ENCODE measurements around the gene CNOT10.
"Not testable (repeated sequence)": the region's sequence is repeated elsewhere in the genome, so short reads cannot be mapped to it uniquely, and the experiment has no call there.

CNOT10 gene

DNA sequence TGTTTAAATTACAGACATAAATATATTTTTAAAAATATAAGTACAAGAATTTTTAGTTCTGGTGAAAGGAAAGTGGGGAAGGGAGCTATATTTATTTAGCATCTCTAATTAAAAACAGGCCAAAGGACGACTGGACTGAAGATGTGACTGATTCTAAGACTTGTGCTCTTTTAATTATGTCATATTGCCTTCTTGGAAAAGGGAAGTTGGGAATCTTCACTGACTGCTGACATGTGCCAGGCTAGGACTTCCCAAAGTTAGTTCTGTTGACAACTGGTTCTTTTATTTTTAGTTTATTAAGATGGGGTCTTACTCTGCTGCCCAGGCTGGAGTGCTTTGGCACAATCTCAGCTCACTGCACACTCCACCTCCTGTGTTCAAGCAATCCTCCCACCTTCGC lies 13.5 kb downstream of the CNOT10 start:
- DNase-seq, result peak; percentile 78 to 79

DNA sequence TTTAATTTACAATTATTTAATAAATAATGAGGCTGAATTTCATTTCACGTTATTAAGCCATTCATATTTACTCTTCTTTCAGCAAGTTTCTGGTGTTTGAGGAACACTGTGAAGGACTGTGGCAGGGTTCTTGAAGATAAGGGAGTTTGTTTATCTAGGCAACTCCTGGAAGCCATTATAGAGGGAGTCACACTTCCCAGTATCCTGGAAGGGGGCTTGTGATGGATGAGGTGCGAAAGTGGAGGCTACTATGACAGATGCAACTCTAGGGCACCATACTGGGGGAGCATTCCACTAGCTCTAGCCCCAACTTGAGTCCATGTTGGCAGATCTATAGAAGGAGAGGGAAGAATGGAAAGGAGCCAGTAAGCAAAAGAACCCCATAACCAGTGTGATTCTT lies 14.4 kb downstream of the CNOT10 start:
- DNase-seq, result no peak

DNA sequence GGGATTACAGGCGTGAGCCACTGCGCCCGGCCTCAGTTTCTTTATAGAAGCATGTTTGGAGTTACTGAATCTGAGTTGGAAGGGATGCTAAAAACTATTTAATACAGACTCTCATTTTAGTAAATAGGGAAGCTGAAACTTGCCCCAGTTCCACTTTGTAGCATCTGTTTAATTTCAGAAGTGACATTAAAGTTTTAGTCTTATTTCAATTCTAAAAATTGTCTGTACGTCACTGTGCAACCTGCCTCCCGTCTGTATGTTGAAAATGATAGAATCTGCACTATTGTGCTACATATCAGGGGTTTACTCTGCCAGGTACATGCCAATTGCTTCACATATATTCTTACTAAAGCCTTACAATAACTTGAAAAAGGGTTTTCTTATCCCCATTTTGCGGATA lies 15.3 kb downstream of the CNOT10 start:
- DNase-seq, result no peak

DNA sequence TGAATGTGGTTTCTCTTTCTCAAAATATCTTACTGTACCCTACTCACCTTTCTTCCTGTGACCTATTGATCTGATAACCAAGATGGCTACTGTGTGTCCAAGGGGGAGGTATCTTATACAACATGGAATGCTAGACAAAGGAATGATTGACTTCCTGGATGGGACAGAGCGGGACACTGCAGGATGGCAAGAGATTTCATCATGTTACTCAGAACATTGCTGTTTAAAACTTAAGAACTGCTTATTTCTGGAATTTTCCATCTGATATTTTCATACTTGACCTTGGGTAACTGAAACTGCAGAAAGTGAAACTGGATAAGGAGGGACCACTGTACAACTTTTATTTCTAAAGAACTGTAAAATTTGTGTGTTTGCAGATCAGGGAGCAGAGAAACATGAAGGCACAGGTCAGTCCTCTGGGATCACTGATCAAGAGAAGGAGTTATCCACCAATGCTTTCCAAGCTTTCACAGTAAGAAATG lies 18.5 kb downstream of the CNOT10 start:
- DNase-seq, result no peak

DNA sequence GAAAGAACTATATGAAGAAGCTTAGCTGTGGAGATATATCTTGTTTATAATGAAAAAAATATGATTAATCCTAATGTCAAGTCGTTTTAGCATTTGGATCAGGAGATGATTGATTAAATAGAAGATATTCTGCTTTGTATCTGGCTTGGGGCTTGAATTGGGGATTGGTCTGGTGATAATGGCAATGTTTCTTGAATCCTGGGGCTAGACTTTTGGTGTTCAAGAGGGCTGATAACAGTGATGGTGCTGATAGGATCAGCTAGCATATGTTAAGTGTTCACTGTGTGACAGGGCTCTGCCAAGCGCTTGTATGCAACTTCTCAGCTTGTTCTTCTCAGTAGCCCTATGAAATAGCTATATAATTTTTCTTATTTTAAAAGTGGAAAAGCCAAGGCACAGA lies 20.2 kb downstream of the CNOT10 start:
- no peak for DNase-seq

DNA sequence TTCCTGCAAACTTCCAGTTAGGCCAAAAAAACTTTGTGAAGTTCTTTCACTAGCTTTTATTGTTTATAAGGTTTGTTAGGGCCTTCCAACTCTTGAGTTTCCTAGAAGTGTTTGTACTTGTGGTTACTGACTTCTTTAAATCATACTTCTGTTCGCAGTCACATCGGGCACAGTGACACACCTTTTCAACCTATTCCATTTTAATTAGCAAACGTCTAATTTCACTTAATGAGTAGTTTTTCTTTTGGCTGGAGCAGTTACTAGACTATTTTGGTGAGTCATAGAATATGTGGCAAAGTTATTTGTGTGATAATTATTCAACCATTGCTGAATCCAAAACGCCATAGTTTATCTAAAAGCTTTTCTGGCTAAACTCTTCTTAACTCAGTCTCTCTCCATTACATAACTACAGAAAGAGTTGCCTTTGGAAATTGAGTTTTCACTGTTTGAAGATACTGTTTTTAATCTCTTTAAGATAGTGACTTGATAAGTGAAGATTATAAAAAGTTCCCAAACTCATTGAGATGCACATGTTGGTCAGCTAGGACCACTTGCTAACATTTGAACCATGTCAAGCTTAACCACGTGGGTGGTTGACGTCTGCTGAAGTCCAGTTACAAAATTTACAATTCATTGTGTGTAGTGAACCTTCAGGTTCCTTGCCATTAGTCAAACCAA lies 21.5 kb downstream of the CNOT10 start:
- no peak for DNase-seq

DNA sequence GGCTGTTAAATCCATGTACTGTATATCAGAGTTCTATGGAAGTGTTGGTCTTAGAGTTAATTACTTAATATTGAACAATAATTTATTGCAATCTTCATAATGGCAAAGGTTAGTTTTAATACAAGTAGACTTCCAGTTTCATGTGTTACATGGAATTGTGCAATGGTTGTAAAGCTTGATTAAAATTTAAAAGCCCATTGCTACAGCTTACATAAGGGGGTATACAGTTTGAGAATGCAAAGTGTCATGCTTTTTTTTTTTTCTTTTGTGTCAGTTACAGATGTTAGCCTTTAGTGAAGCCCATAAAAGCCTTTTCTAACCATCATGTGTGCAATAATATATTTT lies 22.0 kb downstream of the CNOT10 start:
- no peak for DNase-seq

DNA sequence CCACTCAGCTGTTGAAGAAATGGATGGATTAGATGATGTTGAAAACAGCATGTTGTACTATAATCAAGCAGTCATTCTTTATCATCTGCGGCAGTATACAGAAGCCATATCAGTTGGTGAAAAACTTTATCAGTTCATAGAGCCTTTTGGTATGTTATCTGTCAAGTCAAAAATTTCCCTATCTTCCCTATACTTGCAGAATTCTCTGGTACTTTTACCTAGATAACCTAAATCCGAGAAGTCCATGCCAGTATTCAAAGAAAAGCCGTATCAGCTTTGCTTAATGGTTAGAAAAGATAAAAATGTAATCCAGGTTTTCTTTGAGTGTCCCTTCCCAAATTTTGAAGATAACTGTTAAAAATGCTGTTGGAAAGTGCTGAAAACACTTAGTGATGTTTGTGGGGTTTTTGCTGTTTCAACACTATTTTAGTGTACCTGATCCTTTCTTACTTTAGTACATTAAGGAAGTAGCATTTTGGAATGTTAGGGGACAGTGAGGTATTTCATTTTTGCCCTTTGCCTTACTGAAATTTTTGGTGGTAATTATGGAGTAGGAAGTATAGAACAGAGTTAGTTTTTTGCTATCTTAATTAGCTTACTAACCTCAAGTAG lies 23.8 kb downstream of the CNOT10 start:
- no peak for DNase-seq

DNA sequence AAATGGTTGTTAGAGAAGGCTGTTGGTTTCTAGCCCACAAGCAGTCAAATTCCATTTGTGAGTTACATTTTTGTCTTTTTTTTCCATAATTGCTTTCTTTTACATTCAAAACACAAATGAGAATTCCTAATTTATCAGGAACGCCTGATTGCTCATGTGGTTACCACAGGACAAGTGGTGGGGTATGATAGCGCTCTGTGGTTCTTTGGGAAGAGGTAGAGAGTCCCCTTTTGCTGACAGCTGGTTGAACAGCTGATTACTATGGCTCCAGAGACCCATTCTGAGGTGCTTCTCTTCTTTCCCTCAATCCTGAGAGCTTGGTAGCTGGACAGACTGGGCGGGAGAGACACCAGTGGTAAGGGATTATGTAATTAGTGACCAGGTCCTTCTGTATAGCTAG lies 24.4 kb downstream of the CNOT10 start:
- no peak for DNase-seq

DNA sequence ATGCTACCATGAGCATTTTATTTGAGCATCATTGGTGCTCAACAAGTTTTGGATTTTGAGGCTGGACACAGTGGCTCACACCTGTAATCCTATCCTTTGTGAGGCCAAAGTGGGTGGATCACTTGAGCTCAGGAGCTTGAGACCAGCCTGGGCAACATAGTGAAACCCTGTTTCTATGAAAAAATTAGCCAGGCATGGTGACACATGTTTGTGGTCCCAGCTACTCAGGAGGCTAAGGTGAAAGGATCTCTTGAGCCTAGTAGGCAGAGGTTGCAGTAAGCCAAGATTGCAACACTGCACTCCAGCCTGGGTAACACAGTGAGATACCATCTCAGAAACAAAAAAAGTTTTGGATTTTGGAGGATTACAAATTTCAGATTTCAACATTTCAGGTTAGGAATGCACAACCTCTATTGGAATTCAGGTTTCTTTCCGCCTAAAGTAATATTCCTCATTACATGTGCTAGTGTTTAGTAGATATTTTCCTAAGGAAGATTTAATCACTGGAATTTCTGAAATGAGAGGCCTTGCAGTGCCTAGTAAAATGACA lies 27.6 kb downstream of the CNOT10 start:
- DNase-seq, result no peak

DNA sequence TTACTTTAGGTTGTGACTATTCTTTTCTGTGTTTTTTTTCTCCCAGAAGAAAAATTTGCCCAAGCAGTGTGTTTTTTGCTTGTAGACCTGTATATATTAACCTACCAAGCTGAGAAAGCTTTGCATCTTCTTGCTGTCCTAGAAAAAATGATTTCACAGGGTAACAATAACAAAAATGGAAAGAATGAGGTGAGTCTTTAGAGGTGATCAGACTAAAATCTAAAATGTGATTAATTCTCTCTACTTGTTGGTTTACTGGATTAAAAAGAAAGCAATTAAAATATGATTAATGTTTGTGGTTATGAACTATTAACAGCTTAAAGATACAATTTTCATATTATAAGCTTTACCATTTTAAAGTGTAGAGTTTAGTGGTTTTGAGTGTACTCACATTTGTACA lies 28.2 kb downstream of the CNOT10 start:
- DNase-seq, result no peak

DNA sequence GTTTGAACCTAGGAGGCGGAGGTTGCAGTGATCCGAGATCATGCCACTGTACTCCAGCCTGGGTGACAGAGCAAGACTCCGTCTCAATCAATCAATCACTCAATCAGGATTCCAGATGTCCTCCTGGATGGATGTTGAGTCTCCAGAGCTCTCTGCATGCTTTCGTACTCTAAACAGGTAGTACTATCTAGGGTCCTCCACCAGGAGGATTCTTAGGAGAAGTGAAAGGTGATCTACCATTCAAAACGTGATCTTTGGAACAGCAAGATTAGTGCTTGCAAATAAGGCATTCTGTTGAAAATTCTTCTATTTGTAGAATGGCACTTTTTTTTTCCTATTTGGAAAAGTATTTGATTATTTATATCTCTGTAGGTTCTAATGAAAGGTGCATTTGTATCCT lies 34.3 kb downstream of the CNOT10 start:
- DNase-seq, result no peak

DNA sequence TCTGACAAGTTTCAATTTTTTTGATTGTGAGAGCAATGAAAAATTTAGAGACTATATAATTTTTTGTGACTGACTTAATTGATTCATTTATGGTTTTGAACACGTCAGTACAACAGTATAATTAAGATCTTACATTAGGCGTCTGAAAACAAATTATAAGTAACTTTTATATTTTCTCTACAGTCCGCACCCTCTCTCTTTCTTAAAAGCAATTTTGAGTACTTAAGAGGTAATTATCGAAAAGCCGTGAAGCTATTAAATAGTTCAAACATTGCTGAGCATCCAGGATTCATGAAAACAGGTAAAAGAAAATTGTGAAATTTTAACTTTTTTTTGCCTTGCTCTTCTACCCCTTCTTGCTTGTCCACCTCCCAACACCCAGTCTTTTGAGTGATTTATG lies 34.9 kb downstream of the CNOT10 start:
- no peak for DNase-seq

DNA sequence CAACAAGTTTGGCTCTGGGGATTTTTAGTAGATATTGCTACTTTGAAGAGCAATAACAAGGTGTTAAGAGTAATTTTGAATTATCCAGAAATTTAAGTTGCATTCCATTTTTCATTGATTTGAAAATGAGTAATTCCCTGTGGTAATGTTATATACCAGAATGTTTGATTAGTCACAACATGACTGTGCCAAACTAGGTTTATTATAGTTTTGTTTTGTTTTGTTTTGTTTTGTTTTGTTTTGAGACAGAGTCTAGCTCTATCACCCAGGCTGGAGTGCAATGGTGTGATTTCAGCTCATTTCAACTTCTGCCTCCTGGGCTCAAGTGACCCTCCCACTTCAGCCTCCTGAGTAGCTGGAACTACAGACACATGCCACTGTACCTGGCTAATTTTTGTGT lies 40.7 kb downstream of the CNOT10 start:
- DNase-seq, result no peak

DNA sequence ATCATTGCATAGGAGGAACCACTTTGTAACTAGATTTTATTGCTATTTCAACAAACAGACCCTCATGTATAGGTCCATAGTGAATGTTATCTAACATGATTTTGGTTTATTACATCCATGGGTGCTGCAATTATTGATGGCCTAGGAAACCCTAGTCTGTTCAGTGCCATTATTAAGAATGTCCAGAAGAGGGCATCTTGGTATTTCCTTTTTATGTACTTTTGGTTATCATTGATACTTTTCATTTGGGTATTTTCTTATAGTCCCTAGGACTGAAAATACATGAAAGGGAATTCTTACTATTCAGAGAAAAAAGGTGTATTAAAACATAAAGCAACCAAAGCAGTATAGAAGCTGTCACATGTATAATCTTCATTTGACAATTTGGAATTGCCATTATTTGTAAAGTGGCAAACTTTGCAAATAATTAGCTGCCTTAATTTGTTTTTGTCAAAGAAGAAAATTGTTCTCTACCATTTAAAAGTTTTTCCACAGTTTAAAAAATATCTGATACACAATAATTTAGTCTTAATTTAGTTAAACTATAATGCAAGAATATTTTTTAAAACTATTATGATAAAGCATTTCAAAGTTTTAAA lies 48.7 kb downstream of the CNOT10 start:
- peak; percentile 29 to 48 for DNase-seq

DNA sequence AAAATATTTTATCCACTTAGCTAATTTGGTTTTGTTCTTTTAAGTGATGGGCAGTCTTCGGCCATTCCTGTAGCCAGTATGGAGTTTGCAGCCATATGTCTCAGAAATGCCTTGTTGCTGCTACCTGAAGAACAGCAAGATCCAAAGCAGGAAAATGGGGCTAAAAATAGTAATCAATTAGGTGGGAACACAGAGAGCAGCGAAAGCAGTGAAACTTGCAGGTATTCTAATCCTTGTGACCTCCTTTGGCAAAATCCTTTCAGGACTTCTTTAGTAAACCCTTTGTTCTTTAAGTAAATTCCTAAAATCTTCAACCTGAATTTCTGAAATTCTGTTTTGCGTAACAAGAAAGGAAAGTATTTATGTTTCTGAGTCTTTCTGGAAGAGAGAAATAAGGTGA lies 49.8 kb downstream of the CNOT10 start:
- no peak for DNase-seq

DNA sequence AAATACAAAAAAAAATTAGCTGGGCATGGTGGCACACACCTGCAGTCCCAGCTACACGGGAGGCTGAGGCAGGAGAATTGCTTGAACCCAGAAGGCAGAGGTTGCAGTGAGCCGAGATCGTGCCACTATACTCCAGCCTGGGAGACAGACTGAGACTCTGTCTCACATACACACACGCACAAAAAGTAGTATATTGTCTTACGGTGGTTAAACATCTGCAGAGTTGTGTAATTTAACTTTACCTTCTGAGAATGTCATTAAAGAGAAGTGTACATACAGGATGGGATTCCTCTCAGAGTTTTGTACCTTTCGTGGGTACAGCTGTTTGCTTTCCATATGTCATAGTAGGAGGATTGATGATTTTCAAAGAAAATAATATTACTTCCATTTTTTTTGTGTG lies 58.5 kb downstream of the CNOT10 start:
- not testable (repeated sequence) for DNase-seq

DNA sequence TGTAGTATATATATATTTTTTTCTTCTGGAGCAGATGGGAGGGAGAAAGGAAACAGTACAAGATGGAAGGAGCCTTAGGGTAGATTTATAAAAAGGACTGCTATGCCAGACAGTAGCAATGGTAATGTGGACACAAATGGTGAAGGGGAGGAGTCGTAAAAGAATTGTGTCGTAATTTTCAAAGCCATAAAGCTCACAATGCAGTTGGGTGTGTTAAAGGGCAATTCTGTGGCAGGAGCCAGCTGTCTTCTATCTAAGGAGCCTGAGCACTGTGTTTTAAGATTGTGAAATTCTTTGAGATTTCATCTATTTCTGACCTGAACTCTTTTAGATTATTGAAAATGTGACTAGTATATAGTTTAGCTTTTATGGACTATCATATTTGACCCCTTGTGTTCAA lies 58.9 kb downstream of the CNOT10 start:
- DNase-seq, result no peak

DNA sequence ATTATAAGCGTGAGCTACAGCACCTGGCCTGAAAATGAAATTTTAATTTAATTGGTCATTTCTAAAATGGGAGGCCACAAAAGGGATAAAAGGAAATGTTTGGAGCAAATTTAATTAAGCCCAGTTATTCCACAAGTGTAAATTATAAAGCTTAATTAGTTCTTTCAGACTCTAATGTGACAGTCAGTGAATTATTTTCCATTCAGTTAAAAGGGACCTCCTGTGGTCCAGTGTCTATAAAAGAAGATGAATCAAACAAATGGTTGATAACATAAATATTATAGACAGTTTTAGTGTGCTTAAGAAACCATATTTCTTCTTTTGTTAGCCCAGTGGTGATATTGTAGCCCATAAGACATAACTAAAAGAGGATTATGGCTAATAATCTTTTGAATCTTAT lies 66.4 kb downstream of the CNOT10 start:
- DNase-seq, result no peak

DNA sequence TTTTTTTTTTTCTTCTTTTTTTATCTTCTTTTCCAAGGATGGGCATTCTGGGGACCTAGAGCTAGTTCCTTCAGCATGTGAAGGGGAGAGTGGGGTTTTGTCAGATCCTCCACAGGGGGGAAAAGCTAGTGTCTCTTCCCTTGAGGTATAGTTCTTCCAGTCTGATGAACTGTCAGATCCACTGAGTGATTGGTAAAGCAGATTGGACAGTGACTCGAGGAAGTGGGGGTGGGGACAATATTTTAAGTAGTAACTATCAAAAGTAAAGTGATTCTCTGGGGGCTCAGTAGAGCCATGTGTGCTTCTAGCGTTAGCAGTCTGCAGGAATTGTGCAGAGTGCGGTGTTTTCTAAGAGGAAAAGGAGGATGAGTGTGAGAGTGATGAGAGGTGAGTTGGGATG lies 70.8 kb downstream of the CNOT10 start:
- DNase-seq, result no peak

DNA sequence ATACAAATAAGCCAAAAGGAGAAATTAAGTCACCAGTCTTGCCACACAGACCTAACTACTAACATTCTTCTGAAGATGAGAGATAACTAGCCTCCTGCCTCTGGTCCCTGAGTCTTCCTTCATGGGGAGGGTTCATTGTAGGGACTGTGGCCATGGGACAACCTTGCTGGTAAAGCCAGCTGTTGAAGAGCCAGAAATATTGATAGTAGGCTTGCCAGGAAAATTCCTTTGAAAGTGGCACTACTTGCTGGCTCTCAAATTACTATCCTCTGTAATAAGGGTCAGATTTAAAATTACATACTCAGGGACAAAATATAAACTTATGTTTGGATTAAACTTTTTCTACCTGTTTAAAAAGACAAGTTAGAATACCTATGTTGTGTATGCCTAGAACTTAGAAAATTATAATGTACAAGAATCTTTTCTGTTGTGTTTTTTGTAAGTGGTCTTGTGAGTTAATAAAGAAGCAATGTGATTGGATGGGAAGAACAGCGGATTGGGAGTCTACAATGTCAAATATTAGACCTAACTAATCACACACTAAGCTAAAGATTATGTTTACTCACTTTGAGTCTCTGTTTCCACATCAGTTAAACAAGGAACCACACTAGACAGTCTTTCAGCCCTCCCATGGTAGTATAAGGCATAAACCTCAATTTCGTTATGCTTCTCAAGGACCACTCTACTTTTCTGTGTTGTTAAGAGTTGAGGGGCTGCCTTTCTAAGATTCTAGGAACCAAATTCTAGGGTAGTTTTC lies 72.8 kb downstream of the CNOT10 start:
- peak in 1 of 2 donors; percentile 41 for DNase-seq

DNA sequence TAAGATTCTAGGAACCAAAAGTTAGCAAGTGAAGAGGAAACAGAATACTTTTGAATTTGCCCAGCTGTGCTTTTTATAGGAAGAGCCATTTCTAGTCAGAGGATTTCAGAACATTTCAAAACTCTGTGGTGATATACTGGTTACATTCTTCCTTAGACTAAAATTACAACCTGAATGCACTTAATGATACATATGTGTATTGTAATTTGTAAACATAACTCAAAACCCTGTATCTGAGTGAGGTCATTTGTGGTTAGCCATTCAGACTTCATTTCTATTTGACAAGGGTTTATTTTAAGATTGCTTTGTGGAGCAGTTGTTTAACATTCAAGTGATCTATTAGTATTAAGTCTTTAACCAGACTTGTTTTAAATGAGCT lies 73.4 kb downstream of the CNOT10 start:
- peak; percentile 25 to 36 for DNase-seq

DNA sequence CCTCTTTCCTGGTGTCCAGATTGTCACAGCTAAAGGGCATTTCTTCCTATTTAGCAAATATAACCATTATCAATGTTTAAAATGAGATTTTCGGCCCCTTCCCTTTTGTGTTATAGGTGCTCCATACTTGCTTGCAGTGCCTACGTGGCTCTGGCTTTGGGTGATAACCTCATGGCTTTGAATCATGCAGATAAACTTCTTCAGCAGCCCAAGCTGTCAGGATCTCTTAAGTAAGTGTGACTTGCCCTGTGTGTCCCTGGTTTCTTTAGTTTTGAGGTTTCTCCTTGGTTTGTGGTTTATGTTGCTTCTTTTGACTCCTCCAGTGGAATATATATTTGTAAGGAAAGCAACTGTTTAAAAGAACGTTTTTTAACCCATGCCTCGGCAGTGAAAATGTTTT lies 74.4 kb downstream of the CNOT10 start:
- DNase-seq, result no peak

DNA sequence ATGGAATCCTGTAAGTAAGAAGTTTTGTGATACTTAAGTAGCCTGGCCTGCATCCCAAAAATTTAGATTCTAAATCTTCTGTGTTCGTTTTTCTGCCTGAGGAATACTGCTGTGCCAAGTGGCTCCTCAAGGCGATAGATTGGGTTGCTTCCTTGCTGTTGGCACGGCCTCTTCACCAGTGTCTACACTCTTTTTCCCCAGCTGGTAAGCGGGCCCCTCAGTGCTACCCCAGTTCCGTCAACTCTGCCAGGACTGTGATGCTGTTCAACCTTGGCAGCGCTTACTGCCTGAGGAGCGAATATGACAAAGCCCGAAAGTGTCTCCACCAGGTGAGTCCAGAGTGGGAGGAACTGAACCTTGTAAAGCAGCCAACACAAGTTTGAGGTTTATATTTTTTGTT lies 79.5 kb downstream of the CNOT10 start:
- no peak for DNase-seq

Measured in inflammatory macrophage treated with lipopolysaccharide for 1 hour (primary cell).